NCI-H226 (cell line): Measurements from ENCODE around the gene CEACAM3.

Experiments used
- DNase-seq: peaks from one replicate; pipeline ENCODE4 v3.0.0-alpha.2; 2015

The CEACAM3 gene

DNA sequence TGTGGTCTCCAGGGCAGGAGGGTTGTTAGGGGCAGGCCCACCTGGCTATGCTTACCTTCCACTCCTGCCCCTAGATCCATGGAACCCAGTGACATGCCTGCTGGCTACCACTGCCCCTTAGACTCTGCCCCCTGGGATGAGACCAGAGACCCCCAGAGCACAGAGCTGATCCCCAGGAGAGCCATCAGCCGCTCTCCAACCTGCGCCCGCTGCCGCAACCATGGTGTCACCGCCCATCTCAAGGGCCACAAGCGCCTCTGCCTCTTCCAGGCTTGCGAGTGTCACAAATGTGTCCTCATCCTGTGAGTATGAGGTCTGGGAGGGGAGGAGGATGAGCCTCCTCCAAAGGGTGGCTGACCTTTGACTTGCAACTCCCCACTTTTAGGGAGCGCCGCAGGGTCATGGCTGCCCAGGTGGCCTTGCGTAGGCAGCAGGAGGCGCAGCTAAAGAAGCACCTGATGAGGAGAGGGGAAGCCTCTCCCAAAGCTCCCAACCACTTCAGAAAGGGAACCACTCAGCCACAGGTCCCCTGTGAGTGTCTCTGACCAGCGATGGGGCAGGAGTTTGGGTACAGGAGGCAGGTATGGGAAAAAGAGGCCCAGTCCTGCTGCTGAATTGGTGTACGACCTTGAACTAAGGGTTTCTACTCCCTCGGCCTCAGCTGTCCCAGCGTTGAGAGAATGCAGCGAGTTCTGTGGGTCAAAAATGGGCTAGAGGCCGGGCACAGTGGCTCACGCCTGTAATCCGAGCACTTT lies 51.1 kb downstream of the CEACAM3 start:
- DNase-seq = no peak

- no peak for DNase-seq
Measured at GRCh38 chr19:41848666-41849065, 52.3 kb downstream of the CEACAM3 start.

DNA sequence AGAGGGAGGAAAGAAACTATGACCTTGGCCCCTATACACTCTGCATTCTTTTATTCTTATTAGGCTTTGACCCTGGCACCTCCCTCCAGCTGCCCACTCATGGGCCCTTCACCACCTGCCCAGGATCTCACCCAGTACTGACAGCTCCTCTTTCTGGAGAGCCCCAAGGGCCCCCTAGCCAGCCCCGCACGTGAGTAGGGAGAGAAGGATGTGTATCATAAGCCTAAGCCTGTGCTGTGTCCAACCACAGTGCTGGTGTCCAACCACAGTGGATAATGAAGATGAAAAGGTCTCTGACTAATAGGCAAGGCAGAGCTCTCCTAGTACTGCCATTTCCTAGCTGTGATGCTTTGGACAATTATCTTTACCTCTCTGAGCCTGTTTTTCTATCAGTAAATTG lies 52.7 kb downstream of the CEACAM3 start:
- no peak for DNase-seq

DNA sequence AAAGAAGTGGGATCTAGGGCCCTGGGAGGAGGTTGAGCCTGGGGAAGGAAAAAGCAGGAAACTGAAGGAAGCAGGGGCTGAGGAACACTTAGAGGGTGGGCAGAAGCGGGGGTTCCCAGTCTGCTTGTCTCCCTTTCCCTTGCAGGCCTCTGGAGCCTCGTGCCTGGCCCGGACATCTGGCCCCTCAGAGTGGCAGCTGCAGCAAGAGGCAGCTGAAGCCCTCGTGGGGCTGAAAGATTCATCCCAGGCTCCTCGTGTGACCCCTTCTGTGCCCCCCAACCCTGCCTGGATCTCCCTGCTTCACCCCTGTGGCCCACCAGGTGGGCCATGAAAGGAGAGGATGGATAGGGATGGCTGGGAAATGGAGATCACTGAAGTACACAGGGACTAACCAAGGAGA lies 54.0 kb downstream of the CEACAM3 start:
- no peak for DNase-seq

DNA sequence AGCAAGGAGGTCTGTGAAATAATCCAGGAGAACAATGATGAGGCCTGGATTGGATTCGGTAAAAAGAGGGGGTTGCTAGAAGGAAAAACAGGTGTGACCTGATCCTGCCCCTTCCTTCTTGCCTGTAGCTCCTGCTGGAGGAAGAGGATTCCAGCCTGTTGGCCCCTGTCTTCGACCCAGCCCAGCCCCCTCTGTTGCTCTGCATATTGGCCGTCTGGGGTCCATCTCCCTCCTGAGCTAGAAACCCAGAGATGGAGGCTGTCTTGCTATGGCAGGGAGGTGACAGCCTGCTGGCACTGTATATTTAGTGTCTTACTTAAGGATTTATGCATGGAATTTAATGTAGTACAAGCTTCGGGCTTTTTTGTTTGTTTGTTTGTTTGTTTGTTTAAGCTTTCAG lies 55.1 kb downstream of the CEACAM3 start:
- DNase-seq = no peak

- DNase-seq = no peak
Measured at GRCh38 chr19:41853344-41853743, 57.0 kb downstream of the CEACAM3 start.

DNA sequence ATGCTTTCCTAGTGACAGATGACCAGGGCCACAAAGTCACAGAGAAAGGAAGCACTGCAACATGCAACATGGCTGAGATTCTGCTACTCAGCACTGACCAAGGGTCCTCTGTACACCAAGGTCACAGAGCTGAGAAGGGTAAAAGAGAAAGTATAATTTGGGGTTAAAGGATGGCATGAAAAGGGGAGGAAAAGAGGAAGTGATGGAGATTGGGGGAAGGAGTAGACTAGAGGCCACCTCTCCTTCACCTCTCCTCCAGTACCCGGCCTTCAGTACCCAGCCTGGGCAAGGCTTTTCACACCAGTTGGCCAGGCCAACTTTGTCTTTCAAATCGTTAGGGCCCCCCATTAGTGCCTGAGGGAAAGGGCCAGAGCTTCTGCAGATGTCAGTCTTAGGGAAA lies 57.4 kb downstream of the CEACAM3 start:
- no peak for DNase-seq

- no peak for DNase-seq
Measured at GRCh38 chr19:41859213-41859617, 62.8 kb downstream of the CEACAM3 start.

- DNase-seq = peak; percentile 97
Measured at GRCh38 chr19:41859618-41860418, 63.4 kb downstream of the CEACAM3 start, which contains the start of gene RPS19. TSS of gene RPS19 (plus strand) at chr19:41860255. CDS start at chr19:41860775, 520 bp downstream.

- DNase-seq = no peak
Measured at GRCh38 chr19:41860419-41861115, 64.2 kb downstream of the CEACAM3 start.
